Fibroblast of skin of abdomen (primary cell): ENCODE data around the gene ETV6.
A peak's percentile ranks its signal among the peaks of the same experiment; 100 is the strongest.

Experiments used
- DNase-seq: peaks from one replicate; pipeline ENCODE4 v3.0.0-alpha.2; 2013

The ETV6 gene

DNA sequence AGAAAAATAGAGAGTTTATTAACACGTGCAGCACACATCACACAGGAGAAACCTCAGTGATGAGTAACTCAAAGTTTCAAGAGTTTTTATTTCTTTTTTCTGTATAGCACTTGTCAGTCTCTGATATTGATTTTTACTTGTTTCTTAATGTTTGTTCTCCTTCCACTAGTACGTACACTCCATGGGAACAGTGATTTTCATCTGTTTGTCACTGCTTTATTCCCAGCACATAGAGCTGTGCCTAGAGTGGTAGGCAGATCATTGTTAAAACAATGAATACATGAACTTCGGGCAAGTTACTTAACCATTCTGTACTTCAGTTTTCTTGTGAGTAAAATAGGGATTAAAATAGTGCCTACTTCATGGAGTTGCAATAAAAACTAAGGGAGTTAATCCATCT lies 46.6 kb downstream of the ETV6 start:
- no peak for DNase-seq

DNA sequence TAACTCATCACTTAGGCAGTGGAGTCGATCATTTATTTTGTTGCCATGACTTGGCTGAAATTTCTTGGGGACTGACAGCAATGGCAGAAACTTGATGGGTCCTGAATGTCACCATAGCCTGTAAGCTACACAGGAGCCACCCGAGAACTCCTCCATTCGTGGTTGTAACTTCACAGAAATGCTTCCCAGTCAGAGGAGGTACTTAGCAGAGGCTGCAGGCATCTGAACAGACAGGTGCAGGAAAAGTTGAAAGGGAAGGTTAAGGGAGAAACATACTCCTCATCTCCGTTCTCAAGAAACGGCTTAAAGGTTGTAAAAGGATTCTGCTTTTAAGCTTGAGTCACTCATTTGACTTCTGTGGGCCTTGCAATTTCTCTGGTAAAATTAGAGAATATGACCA lies 47.7 kb downstream of the ETV6 start:
- no peak for DNase-seq

DNA sequence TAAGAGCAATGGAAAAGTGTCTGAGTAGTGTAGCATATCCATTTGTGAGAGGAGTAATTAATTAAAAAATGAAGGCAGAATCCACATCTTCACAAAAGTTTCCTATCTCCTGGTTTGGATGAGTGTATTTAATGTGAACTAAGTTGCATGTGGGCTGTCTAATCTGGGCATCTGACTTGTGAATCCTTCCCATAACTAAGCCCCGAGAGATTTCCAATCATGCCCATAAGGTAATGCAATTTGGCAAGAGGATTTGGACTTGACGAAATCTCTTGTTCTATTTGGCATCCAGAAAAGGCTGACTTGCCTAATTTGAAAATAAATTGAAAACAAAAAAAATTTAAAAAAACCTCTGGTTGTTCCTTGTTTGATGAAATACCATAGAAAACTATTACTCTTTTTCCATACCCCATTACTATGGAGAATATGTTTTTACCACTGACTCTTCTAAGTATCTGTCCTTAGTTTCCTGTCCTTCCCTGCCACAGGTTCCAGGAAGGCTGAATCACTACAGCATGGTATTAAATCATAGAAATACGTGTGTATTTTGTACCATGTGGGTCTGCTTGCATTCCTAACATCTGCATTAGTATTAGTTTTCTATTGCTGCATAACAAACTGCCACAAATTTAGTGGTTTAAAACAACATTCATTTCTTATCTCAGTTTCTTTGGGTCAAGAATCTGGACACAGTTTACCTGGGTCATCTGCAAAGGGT lies 48.4 kb downstream of the ETV6 start:
- DNase-seq: peak; percentile 67

DNA sequence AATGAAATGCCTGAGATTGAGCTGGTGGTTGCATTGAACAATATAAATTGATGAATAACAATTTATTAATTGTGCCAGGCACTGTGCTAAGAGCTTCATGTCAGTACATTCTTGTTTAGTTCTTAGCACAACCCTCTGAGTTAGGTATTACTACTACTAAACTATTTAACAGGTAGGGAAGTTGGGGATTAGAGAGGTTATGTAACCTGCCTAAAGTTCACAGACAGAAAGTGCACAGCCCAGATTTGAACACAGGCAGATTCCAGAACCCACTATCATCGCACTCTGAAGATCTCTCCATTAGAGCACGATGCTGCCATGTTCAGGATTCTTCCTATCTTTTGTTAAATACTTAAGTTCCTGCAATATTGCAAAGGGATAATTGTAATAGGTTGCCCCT lies 49.3 kb downstream of the ETV6 start:
- no peak for DNase-seq

DNA sequence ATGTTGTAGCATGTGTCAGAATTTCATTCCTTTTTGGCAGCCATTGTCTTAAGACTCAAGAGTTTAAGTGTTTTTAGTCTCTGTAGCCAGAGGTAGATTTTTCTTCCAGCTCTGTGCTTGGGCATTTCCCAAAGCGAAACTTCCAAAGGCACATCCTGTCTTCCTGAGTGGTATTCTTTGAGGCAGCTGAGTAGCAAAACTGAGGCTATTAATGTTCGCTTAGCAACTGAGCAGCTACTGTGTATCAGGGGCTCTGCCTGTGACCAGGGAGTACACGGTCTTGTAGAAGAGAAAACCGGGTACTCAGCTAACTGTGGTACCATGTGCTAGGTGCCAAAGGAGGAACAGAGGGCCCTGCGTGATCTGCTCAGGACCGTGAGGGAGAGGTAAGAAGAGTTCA lies 52.0 kb downstream of the ETV6 start:
- no peak for DNase-seq

DNA sequence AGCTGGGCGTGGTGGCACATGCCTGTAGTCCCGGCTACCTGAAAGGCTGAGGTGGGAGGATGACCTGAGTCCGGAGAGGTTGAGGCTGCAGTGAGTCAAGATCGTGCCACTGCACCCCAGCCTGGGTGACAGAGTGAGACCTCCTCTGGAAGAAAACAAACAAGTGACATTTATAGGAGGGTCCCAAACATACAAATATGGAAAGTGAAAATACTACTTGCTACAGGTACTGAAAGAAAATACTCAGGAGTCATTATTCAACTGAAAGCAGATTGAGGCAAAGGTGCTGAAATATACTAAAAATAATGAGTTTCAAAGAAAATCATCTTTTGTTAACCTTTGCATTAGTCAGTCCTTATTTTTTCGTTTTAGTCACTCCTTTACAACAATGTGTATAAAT lies 53.5 kb downstream of the ETV6 start:
- no peak for DNase-seq

DNA sequence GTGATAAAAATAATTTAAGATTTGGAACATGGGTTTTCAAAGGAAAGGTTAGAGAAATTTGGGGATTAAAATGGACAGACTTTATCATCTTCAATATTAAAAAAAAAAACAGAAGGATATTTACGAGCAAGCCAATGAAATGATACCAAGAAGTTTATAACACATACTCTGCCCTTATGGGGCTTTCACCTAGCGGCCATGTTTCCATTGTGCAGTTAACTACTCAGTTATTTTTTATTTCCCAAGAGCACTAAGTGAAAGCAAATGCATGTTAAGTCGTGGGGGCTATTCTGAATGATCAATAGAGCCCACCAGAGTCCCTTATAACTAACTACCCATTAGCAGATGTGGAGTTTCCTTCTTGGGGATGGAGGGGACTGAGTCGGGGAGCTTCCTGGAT lies 53.9 kb downstream of the ETV6 start:
- DNase-seq: no peak

DNA sequence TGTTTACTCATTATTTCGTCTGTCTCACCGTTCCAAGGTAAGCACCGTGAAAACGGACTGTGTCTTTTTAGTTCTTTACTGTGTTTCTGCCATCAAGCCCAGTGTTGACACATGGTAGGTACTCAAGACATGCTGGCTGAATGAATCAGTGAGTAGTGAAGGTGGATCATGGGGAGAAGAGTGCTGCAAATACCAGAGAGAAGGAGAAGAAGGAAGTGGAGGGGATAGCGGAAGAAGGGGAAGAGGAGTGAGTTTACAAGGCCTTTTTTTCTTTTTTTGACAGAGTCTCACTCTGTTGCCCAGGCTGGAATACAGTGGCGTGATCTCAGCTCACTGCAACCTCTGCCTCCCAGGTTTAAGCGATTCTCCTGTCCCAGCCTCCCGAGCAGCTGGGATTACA lies 54.6 kb downstream of the ETV6 start:
- DNase-seq: no peak

DNA sequence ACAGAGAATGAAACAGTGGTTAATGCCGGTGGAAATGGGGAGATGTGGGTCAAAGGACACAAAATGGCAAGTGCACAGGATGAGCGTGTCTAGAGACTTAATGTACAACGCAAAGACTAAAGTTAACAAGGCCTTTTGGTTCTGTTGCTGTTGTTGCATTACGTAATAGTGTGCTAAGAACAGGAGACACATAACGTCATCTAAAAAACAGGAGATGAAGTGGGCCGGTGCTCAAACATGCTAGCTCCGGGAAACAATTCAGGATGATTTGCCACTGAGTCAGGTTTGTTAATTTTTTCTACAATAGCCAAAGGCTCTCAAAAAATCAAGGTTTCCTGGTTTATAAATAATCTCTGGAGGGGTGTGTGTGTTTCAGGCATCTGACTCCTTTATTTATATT lies 55.5 kb downstream of the ETV6 start:
- DNase-seq: peak; percentile 86

DNA sequence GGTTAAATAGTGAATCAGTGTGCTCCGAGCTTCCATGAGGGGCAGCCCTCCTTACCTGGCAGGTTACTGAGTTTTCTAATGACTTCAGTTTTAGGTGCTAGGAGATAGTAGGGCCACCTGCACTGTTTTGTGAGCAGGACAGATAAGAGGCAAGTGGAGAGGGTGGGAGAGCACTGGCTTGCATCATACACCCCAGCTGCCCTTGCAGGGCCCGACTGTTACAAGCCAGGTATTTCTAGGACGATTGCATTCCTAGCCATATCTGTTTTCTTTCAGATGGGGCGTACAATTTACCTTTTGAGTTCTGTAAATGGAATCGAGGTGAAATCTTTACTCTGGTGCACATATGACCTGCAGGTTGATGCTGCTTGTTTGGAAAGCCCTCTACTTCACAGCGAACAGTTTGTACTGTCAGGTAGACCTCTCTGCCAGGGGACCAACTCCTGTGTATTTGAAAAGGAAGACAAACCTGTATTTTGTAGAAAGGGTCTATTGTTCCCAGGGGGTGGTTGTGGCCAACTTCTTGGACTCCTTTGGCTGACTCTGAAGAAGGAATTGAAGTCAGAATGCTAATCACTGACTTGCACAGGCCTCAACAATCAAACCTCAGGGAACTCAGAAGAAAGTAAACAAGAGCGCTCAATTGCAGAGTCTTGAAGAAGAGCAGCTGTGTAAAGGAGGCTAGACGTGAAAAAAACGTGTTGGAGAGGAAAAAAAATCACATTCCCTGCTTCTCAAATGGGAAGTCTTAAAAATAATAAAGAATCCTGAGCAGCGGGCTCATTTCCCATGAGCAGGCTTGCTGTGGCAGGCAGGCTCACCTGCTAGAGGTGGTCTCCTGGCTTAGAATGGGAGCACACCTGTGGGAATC lies 57.3 kb downstream of the ETV6 start:
- no peak for DNase-seq

DNA sequence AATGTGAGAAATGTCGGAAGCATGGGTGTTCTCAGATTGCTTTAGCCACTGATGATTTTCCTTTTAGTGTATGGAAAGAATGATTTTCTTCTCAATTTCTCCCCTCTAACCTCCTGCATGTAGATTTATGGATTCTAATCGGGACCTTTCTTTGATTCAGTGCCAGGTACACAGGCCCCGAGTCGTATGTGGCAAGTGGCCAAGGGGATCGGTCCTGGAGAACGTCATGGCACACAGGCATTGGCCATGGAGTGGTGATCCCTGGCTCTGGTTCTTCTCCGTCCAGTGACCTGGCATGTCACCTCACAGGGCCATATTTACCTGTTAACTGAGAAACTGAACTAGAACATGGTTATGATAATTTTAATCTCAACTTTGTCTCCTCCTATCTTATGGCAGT lies 58.1 kb downstream of the ETV6 start:
- no peak for DNase-seq

DNA sequence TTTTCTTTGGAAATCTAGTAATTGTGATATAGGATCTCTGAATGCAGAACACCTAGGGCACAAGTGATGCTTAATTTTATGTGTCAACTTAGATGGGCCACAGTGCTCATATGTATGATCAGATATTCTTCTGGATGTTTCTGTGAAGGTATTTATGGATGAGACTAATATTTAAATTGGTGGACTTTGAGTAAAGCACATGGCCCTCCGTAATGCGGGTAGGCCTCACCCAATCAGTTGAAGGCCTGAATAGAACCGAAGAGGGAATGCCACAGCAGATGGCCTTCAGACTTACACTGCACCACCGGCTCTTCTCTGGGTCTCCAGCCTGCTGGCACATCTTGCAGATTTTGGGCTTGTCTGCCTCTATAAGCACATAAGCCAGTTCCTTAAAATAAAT lies 60.0 kb downstream of the ETV6 start:
- DNase-seq: no peak

DNA sequence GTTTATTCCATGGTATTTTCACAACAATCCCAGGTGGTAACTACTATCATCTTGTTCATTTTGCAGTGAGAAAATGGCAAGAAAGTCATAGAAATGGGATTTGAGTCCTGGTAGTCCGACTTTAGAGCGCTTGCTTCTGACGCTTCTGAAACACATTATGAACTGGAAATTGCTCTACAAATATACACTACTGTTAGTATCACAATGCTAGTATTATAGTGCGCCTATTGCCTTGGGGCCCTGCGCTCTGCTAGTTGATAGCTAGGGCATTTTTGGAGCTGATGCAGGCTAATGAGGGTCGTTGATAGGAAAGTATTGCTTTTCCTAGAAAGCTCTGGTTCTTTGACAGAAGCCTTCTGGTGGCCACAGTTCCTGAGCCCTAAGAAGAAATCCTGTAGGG lies 61.0 kb downstream of the ETV6 start:
- no peak for DNase-seq

DNA sequence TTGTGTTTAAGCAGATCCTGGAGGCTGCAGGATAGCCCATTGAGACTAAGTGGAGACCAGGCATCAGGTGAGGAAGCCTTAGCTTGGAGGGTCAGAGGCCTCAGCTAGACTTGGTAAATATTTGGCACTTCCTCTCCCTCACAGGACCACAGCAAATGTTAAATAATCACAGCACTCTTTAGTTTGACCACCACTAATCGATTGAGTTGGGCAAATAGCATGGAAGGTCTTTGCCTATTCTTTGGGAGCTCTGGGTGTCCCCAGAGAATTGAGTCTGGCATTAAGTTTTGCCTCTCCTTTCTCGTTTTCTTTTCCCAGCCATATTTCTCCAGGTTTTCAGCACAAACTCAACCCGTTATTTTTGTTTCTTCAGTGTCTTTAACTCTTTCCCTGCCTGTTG lies 61.4 kb downstream of the ETV6 start:
- DNase-seq: no peak

DNA sequence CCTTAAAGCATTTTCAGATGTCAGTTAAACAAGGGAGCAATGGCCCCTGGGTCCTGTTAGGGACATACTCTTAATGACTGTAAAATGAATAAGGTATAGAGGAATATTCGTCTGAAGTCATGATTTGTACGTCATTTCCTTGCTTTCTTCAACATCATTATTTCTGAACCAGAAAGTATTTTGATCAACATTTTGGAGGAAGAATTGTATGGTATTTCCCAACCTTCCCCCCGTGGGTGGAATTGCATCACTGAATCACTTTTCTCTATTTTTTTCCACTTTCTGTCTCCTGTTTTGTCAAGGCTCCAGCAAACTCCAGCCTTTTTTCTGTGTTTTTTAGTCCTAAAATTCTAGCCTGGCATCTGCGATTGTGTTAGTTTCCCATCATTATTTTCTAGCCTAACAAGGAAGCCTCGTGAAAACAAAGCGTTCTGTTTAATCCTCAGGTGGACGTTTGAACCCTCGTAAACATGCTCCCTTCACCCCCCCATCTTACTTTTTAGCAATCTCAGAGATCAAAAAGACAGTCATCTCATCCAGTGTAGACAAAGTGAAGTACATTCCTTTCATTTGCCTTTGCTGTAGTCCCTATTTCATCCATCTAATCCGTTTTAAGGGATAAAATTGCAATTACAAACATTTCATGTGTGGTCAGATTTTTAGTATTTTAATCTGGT lies 62.3 kb downstream of the ETV6 start:
- DNase-seq: peak; percentile 49

DNA sequence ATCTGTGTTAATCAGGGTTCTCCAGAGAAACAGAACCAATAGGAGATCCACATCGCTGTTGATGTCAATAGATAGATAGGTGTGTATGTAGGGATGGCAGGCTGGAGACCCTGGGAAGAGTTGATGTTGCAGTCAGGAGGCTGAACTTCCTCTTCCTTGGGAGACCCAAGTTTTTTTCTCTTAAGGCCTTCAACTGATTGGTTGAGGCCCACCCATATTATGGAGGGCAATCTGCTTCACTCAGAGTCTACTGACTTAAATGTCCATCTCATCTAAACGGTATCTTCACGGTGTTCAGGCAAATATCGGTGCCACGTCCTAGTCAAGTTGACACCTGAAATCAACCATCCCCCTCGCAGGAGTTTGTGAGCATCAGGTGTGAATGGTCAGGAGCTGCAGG lies 63.0 kb downstream of the ETV6 start:
- no peak for DNase-seq

DNA sequence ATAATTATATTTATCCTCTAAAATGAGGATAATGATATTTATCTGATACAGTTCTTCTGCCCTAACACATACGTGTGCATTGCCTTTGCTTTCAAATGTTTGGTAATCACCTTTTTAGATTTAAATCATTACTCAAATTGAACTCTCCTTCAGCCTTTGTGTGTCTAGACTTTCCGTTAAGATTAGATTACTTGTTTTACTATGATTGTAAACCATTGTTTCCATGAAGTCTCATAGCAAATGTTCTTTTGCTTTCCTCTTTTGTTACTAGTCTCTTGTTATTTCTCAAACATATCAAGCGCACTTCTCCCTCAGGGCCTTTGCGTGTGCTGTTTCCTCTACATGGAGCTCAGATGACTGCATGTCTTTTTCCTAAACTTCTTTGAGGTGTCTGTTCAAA lies 63.7 kb downstream of the ETV6 start:
- DNase-seq: no peak

DNA sequence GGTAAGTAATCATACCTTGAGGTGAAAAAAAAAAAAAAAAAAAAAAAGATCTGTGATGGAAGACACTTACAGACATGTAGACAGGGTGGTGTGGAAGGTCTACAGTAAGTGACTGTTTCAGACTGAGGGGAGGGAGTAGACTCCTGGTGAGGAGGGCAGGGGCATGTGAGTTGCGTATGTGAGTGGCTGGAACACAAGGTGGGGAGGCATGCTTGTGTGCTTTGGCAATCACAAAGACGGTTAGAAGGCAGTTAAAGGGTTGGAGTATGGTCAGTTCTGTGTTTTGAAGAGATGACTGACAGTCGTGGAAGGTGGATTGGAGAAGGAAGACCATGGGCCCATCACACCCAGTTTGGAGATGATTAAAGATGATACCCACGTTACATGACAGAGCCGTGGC lies 65.2 kb downstream of the ETV6 start:
- no peak for DNase-seq

DNA sequence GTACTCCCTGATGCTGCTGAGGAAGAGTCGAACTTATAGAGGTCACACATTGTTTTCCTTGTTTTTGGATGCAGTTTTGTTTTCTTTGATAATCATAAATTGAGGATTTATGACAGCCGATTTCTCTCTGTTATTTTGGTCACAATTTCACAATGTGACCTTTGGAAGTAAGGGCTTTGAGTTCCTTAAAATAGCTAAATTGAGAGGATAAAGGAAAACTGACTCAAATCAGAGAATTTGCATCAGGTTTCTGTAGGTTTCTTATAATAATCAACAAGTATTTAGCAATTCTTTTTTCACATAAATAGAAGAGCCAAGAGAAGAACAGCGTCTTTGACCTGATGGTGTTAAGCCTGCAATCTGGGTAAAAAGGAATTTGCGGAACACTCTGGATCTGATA lies 66.1 kb downstream of the ETV6 start:
- DNase-seq: no peak

DNA sequence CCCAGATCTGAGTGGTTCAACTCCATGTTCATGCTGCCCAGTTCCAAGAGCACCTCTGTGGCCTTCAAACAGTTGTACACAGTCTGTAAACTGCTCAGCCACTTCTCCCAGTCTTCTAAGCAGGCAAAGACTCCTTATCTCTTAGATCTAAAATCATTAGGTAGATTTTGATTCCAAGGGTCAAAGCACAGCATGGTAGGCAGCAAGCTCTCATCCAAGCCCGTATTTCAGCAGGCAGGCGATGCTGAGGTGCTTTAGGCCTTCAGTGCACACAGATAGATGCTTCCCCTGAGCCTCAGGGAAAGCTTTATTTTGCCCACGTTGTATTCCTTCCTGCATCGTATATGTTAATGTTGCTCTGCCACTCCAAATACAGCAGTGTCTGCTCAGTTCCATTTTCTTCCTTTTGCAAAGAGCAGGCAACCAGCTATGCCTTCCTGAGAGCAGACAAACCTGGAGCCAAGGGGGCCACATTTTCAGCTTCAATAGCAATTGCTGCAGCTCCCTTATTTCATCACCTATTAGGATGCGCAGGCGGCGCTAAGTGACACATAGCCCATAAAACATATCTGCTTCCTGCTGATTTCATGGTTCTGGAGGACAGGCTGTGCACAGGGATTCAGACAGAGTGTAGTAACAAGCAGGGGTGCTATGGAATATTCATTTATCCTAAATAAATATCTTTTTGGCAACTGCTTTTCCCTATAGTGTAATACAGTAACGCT lies 67.5 kb downstream of the ETV6 start:
- DNase-seq: peak; percentile 82

DNA sequence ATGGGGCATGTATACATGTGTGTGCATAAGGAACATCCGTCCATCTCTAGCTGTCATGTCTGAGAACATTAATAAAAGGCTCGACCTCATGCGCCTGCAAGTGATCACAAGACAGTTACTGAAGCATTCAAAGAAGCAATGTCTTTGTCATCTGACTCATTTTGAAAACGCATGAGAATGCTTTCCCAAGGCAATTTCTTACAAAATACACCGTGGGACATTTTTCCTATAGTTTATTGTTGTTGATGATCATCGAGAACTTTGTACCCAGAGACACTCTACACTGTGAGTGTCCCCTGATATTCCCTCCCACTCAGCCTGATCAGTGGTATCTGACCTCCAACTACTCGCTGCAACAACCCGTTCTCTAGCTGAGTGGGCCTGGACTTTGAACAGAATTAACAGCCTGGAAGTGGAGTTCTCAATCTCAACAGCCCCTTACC lies 68.1 kb downstream of the ETV6 start:
- DNase-seq: peak; percentile 59

DNA sequence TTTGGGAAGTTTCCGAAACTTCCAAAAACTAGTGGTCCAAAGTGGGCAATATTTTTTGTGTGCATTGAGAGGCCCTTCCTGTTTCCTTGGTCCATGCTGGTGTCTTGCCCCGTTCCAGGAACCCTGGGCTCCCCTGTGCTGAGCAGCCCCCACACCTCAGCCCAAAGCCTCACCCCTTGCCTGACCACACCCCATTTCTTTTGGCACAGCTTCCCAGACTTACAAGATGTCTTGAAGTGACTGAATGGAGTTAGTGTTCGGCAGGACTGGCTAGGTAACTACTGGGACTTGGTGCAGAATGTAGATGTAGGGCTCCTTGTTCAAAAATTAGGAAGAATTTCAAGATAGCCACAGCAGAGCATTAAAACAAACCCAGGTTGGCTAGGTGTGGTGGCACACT lies 68.6 kb downstream of the ETV6 start:
- DNase-seq: no peak

DNA sequence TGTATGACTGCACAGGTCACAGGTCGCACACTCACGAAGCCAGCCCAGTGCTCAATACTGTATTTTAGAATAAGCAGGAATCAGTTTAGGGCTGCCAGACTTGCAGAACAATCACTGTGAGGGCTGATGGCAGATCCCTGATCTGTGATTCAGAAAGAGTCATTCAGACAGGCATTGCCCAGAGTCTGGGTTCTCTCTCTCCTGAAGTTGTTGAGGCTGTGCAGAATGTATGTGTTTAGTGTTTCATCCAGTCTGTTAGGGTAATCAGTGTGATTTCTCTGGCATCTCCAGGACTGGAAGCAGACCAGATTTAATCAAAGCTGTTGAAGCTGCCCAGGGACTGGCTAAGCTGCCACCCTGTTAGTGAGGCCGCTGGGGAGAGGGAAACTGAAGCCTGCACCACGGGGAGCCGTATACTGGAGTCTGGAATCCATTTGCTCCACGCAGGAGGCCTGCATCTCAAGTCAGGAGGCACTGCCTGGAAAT lies 69.3 kb downstream of the ETV6 start:
- peak; percentile 82 for DNase-seq
